GM18505 (cell line): Measurements from ENCODE around the gene EQTN.
A peak's percentile ranks its signal among the peaks of the same experiment; 100 is the strongest.
"Not testable (repeated sequence)": the region's sequence is repeated elsewhere in the genome, so short reads cannot be mapped to it uniquely, and the experiment has no call there.

ENCODE experiments used
- ATAC-seq: cut with Tn5 transposase; IDR thresholded peaks from one replicate; pipeline ENCODE4 v1.9.1; 2021; ENCODE audit not compliant: unreplicated experiment
- POLR2A ChIP-seq: IDR thresholded peaks from 4 replicates; pipeline ENCODE4 v1.6.1; 2011; ENCODE audit warnings: borderline replicate concordance; ENCODE audit not compliant: insufficient read depth, insufficient read length; ENCODE audit errors: extremely low read depth

EQTN gene

DNA sequence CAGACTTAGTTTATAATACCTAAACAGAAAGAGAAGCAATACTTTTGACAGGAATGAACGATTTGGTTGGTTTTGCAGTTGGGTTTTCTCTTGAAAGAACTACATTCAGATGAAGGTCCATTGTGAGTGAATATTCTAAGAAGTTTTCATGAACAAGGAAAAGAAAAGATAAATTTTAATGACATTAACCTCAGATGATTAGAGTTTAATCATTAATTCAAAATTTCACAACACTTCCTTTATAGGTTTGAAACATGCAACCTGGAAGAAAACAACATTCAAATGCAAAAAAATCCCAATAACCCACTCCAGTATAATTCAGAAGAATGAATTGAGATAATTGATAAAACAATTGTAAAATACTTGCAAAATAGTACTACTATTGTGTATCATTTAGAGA is 23.8 kb downstream of the EQTN start:
- no peak for ATAC-seq
- TF ChIP-seq POLR2A: no peak

DNA sequence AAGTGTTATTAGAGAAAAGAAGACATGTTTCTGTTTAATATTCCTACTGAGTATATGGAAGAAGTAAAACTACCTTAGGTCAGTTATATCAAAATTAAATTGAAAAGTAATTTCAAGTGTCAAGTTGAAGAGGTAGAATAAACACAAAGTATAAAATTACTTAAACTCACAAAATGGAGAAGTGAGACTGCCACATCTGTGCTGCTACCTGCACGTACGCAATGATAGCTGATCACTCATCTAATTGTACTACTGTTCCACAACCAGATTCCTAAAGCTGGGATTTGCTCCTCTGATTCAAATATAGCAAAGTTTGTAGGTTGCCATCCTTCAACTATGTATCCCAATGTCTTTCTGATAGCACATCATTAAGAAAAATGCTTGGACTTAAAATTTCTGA is 24.8 kb downstream of the EQTN start:
- TF ChIP-seq POLR2A: no peak
- ATAC-seq: no peak

DNA sequence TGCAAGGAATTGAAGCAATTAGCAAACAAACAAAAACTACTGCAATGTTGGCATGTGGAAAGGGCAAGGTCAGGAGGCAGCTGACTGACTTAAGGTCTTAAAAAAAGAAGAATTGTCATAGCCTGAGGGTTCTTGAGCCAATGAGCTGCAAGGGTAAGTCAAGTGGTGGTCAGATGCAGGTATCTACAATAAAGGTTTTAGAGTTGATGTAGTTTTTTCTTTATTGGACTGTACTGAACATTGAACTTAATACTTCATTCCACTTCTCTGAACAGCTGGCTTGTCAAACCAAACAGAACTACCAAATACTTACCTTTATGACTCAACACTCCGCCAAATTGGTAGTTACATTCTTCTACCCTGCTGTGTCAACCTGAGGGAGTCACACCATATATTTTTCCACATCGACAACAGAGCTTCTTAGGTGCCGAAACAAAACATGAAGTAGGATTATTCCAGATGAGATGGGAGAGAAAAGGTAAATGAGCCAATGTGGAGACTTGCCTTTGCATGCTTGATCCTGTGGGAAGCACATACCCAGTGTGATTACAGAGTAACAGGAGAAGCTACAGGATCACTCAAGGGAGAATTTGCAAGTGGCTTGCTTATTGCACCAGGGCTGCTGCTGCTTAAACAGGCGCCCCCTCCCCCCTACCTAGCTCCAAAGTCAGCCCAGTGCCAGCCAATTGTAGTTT is 35.3 kb downstream of the EQTN start:
- TF ChIP-seq POLR2A: no peak
- ATAC-seq: no peak

DNA sequence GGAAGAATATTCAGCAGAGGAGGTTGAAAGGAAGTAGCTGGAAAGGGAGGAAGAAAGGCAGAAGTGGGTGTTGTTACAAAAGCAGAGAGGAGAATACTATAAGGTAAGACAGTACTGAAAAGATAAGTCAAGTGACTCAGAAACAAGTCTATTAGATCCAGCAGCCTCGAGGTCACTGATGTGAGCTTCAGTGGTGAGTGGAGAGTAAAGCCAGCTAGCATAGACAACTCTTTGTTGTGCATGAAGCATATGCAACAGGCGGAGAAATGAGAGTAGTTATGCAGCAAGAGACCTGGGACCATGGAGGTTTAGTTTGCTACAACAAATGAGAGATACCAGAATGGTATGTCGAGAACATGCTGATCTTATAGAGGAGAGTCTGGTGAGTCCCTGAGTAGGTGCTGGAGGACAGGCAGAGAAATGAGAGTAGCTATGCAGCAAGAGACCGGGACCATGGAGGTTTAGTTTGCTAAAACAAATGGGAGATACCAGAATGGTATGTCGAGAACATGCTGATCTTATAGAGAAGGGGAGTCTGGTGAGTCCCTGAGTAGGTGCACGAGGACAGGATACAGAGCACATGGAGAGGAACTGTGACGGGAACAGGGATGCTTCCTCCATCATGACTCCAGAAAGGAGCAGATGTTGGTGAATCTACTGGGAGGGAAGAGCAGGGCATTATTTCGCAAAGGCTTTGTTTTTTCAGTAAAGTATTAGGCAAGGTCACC is 36.0 kb downstream of the EQTN start:
- ATAC-seq: no peak
- no peak for TF ChIP-seq POLR2A

DNA sequence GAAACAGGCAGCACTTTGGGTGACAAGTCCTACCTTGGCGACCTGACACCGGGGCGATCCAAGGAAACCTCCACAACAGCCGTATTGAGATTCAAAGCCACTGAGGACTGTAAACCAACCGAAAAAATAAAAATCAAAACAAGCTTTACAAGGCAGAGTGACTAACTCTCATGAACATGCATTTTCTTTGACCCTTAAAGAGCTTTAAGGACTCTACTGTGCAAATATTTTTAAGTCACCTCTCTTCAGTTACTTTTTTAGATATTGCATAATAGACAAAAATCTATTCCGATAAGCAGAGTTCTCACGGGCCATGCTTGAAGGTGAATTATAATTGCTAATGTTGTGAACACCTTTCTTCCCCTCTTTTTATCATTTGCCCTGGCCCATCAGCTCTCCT is 38.3 kb downstream of the EQTN start:
- ATAC-seq: no peak
- TF ChIP-seq POLR2A: no peak

DNA sequence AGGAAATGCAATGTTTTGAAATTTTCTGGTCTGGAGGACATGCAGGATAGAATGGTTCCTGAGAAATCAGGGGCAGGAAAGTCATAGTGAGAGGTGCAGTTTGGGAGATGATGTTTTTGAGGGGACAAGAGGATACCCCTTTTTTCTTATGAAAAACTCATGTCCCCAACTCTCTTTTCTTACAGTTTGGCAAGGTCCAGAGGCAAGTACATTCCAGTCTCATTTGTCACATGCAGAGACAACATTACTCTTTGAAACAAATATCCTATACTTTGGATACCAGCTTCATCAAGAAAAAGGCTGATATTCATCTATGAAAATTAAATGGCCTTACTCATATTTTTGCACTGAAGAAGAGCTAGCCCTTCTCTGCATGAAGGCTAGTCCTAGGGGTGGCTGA is 48.2 kb downstream of the EQTN start:
- TF ChIP-seq POLR2A: no peak
- ATAC-seq: no peak

DNA sequence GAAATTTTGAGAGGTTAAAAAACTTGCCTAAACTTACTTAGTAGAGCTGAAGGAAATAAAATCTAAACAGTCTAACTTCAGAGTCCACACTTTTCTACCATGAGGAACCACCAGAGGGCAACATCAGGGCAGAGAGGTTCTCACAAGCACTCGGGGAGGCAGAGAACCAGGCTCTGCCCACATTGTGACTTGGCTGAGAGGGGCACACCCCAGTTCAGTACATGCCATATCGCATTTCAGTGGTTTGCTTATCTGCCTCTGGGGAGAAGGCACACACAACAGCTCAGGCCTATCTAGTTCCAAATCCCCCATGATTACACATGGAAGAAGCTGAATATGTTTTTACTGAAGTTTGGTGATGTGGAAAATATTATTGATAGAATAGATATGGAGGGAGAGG is 49.2 kb downstream of the EQTN start:
- TF ChIP-seq POLR2A: no peak
- peak; percentile 90 for ATAC-seq

DNA sequence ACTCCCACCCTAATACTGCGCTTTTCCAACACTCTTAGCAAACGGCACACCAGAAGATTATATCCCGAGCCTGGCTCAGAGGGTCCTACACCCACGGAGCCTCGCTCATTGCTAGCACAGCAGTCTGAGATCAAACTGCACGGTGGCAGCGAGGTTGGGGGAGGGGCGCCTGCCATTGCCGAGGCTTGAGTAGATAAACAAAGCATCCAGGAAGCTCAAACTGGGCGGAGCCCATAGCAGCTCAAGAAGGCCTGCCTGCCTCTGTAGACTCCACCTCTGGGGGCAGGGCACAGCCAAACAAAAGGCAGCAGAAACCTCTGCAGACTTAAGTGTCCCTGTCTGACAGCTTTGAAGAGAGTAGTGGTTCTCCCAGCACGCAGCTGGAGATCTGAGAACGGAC is 57.3 kb downstream of the EQTN start:
- ATAC-seq: not testable (repeated sequence)
